NB4 (cell line): ENCODE measurements around the gene CSTPP1.

Source experiments
- DNase-seq: peaks from one replicate; pipeline ENCODE4 v3.0.0; 2010; ENCODE audit warnings: low read depth
- H3K4me3 ChIP-seq: one replicate; pipeline ENCODE4 v1.5.1; 2011; ENCODE audit warnings: mild to moderate bottlenecking, low read depth, low read length, moderate library complexity
- CTCF ChIP-seq: IDR thresholded peaks from one replicate; pipeline ENCODE4 v1.5.1; 2012; ENCODE audit warnings: low read depth, low read length
- MAX ChIP-seq: IDR thresholded peaks from 2 replicates; pipeline ENCODE4 v1.6.1; 2011; ENCODE audit warnings: low read depth, low read length
- MYC ChIP-seq: IDR thresholded peaks from 2 replicates; pipeline ENCODE4 v1.6.1; 2011; ENCODE audit warnings: low read depth, low read length
- POLR2A ChIP-seq: IDR thresholded peaks from 2 replicates; pipeline ENCODE4 v1.6.1; 2011; ENCODE audit warnings: mild to moderate bottlenecking; ENCODE audit not compliant: insufficient read length; ENCODE audit errors: extremely low read depth

The CSTPP1 gene

GRCh38 chr11:47050284-47050683 is 113.7 kb downstream of the CSTPP1 start:
- TF ChIP-seq MYC, result no peak
- no peak for TF ChIP-seq POLR2A
- no peak for TF ChIP-seq MAX
- no peak for TF ChIP-seq CTCF
- DNase-seq, result no peak

DNA sequence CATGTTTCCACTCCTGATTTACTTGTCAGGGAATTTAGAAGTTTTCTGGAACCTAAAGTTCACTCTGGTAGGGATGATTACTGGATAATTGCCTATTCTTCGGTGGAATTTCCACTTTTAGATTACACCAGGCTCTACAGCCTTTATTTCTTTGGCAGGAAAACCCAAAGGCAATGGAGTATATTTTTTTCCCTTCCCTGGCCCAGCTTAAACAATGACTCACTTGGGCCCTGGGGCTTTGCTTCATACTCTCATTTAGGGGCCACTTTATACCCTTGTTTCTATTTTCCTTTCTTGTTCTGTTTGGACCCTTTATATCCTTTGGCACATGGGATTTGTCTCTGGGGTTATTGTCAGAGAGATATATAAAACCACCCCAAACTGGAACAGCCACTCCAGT is 114.7 kb downstream of the CSTPP1 start:
- TF ChIP-seq MAX (no peak), POLR2A (no peak), CTCF (no peak), MYC (no peak)
- H3K4me3 ChIP-seq, result no peak overlapping the region
- DNase-seq, result no peak

More at GRCh38 chr11:47050284-47050683, 113.7 kb downstream of the CSTPP1 start:
- H3K4me3 ChIP-seq, result no peak overlapping the region

GRCh38 chr11:47052165-47052564 is 115.6 kb downstream of the CSTPP1 start:
- no peak overlapping the region for H3K4me3 ChIP-seq
- TF ChIP-seq POLR2A (no peak), MYC (no peak), CTCF (no peak), MAX (no peak)
- no peak for DNase-seq

DNA sequence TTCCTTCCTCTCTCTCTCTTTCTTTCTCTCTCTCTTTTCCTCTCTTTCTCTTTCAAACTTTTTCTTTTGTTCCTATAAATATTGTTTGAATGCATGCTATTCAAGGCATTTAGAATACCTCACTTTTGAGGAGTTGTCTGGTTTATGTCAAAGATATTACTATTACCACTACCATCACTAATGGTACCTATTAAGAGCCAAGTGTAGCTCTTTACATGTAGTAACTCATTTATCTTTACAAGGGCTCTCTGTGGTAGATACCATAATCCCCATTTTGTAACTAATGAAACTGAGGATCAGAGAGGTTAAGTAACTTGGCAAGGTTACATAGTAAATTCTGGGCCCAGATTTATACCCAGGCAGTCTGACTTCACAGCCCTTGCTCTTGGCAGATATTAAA is 116.0 kb downstream of the CSTPP1 start:
- no peak overlapping the region for H3K4me3 ChIP-seq
- DNase-seq, result no peak
- no peak for TF ChIP-seq POLR2A
- TF ChIP-seq MAX, result no peak
- TF ChIP-seq MYC, result no peak
- TF ChIP-seq CTCF, result no peak

DNA sequence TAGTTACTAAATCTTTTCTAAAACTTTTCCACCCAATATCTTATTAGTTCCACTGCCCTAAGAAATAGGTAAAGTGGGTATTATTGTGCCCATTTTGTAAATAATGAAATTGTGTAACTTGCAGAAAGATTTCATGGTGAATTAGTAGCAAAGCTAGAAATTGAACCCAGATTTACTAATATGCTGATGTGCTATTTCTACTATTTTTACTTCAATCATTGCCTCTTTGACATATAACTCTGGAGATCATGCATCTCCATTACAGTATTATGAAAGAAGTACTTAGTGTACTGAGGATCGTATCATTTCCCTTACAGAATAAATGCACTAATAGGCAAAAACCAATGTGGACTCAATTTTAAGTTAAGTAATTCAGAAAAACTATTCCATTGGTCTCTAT is 119.0 kb downstream of the CSTPP1 start:
- TF ChIP-seq POLR2A, result no peak
- no peak for TF ChIP-seq MYC
- TF ChIP-seq MAX, result no peak
- no peak for TF ChIP-seq CTCF
- DNase-seq, result no peak
- H3K4me3 ChIP-seq, result no peak overlapping the region
